SU-DHL-6 (cell line): ENCODE results near the gene CDCP2.

Experiments
- H2AFZ ChIP-seq: fragments of 200-600 bp; sonication (generic); 2 replicates; pipeline ENCODE4 v1.6.1; 2014; ENCODE audit warnings: low read depth, mild to moderate bottlenecking, moderate library complexity, mixed read lengths, antibody characterized with exemption, low read length; ENCODE audit not compliant: severe bottlenecking
- H3F3A ChIP-seq: fragments of 200-600 bp; shearing (Covaris generic); 2 replicates; pipeline ENCODE4 v1.6.0; 2016; ENCODE audit warnings: antibody characterized with exemption, mild to moderate bottlenecking; ENCODE audit not compliant: insufficient read depth
- H3K27ac ChIP-seq: fragments of 200-600 bp; sonication (generic); 2 replicates; pipeline ENCODE4 v1.5.1; 2016; ENCODE audit warnings: low read depth, mild to moderate bottlenecking, low read length, moderate library complexity, mixed read lengths
- H3K27me3 ChIP-seq: fragments of 200-600 bp; sonication (generic), shearing (Covaris generic); 2 replicates; pipeline ENCODE4 v1.6.0; 2014; ENCODE audit warnings: mild to moderate bottlenecking, low read length
- H3K36me3 ChIP-seq: fragments of 200-600 bp; sonication (generic); 2 replicates; pipeline ENCODE4 v1.6.1; 2014; ENCODE audit warnings: mild to moderate bottlenecking, low read length, mixed read lengths
- H3K4me2 ChIP-seq: fragments of 300-600, 200-600 bp; shearing (Covaris generic), sonication (generic); 2 replicates; pipeline ENCODE4 v1.6.0; 2014; ENCODE audit warnings: low read length, low read depth, mild to moderate bottlenecking; ENCODE audit not compliant: poor library complexity, severe bottlenecking
- H3K4me3 ChIP-seq: fragments of 200-600 bp; sonication (generic); 2 replicates; pipeline ENCODE4 v1.5.1; 2014; ENCODE audit warnings: antibody characterized with exemption, low read length, mild to moderate bottlenecking, mixed read lengths; ENCODE audit not compliant: insufficient read depth, poor library complexity, severe bottlenecking
- H3K79me2 ChIP-seq: fragments of 200-600 bp; sonication (generic); 2 replicates; pipeline ENCODE4 v1.6.1; 2014; ENCODE audit warnings: mild to moderate bottlenecking, low read length, moderate library complexity; ENCODE audit not compliant: insufficient read depth
- H3K9ac ChIP-seq: fragments of 200-600 bp; sonication (generic); 2 replicates; pipeline ENCODE4 v1.7.0; 2014; ENCODE audit warnings: mild to moderate bottlenecking, low read length
- H3K9me2 ChIP-seq: fragments of 200-600 bp; sonication (generic); replicated peaks from 2 replicates; pipeline ENCODE4 v1.6.1; 2014; ENCODE audit warnings: low read length; ENCODE audit not compliant: insufficient read depth
- H3K9me3 ChIP-seq: fragments of 200-600 bp; sonication (generic); 2 replicates; pipeline ENCODE4 v1.6.1; 2014; ENCODE audit warnings: low read length, mixed read lengths; ENCODE audit not compliant: insufficient read depth
- H4K20me1 ChIP-seq: fragments of 200-600 bp; sonication (generic); 2 replicates; pipeline ENCODE4 v1.6.1; 2014; ENCODE audit warnings: low read depth, mild to moderate bottlenecking, antibody characterized with exemption, low read length, moderate library complexity, mixed read lengths
- EZH2phosphoT487 ChIP-seq: fragments of 200-600 bp; sonication (generic), shearing (Covaris generic); conservative IDR thresholded peaks from 2 replicates; pipeline ENCODE4 v1.6.1; 2018; ENCODE audit warnings: mild to moderate bottlenecking, antibody characterized with exemption, low read length, moderate library complexity, mixed read lengths
- TF ChIP-seq, protein P1 (sequence below): fragments of 200-600 bp; sonication (generic); IDR thresholded peaks from one replicate; pipeline ENCODE4 v1.5.1; 2017; ENCODE audit warnings: antibody characterized with exemption, mild to moderate bottlenecking, low read length, moderate library complexity; ENCODE audit not compliant: insufficient read depth, poor library complexity, severe bottlenecking

CDCP2 gene

DNA sequence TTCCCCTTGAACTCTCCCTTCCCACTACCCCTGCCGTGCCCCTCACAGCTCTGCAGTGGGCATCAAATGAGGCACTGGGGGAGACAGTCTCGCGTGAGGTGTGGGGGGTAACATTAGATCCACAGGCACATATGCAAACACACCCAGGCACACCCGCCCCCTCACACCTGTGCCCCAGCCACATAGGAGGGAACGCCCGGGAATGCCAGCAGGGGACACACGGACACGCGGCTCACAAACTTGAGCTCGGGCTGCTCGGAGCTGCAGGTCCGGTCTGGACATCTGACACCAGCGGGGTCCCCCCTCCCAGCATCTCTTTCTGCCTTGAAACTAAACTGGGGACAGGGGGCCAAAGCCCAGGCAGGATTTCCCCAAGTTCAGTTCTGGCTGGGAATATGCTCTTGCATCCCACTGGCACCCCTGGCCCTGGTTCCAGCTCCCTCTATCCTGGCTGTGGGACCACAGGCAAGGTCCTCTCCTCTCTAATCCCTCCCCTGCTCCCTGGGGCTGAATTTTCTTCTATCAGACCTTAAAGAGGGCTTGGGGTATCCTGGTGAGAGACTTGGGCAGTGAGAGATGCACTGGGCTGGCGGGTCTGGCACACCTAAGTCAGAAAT, 30.6 kb downstream of the CDCP2 start:
- H3K27me3 ChIP-seq: no peaks in the 10 kb centered on the region
- H3K36me3 ChIP-seq: no peaks in the 10 kb centered on the region
- no peak overlapping the region for H2AFZ ChIP-seq
- no peak overlapping the region for H3K4me3 ChIP-seq
- H3K27ac ChIP-seq: no peak overlapping the region
- H3K9me3 ChIP-seq: no peaks in the 10 kb centered on the region
- no peaks in the 10 kb centered on the region for H3K79me2 ChIP-seq
- H4K20me1 ChIP-seq: no peaks in the 10 kb centered on the region
- H3K4me2 ChIP-seq: no peak overlapping the region
- no peak for TF ChIP-seq EZH2phosphoT487
- TF ChIP-seq, protein P1, sequence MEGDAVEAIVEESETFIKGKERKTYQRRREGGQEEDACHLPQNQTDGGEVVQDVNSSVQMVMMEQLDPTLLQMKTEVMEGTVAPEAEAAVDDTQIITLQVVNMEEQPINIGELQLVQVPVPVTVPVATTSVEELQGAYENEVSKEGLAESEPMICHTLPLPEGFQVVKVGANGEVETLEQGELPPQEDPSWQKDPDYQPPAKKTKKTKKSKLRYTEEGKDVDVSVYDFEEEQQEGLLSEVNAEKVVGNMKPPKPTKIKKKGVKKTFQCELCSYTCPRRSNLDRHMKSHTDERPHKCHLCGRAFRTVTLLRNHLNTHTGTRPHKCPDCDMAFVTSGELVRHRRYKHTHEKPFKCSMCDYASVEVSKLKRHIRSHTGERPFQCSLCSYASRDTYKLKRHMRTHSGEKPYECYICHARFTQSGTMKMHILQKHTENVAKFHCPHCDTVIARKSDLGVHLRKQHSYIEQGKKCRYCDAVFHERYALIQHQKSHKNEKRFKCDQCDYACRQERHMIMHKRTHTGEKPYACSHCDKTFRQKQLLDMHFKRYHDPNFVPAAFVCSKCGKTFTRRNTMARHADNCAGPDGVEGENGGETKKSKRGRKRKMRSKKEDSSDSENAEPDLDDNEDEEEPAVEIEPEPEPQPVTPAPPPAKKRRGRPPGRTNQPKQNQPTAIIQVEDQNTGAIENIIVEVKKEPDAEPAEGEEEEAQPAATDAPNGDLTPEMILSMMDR: no peak
- no peaks in the 10 kb centered on the region for H3F3A ChIP-seq
- no peak overlapping the region for H3K9ac ChIP-seq
- H3K9me2 ChIP-seq: no peaks in the 10 kb centered on the region

DNA sequence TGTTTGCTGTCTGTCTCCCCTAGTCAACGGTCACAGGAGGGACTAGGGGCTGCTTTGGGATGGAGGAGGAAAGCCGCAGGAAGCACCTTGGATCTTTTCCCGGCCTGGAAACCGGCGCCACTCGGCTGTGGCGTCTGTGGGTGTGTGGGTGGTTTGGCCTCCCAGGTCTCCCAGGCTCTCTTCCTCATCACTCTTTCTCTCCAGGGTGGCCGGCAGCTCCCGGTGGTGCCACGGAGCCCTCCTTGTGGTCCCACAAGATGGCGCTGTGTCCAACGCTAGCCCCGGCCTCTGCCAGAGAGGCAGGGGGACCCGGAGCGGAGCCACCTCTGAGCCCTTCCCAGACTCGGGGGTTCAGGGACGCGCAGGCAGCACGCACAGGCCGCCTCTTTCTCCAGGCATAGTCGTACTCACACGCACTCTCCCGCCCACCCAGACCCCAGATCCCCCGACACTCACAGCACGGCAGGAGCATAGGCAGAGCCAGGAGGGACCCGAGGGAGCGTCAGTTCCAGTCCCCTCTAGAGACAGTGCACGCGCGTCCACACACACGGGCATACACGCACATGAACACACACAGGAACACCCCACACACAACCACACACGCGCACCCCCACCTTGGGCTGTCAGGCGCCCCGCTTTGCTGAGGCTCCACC, 31.2 kb downstream of the CDCP2 start:
- no peaks in the 10 kb centered on the region for H3K9me3 ChIP-seq
- TF ChIP-seq, protein P1: peak; percentile 33
- TF ChIP-seq EZH2phosphoT487: no peak
- H3K79me2 ChIP-seq: no peaks in the 10 kb centered on the region
- no peaks in the 10 kb centered on the region for H3K9me2 ChIP-seq
- no peak overlapping the region for H3K4me3 ChIP-seq
- no peak overlapping the region for H3K9ac ChIP-seq
- H2AFZ ChIP-seq: no peak overlapping the region
- H4K20me1 ChIP-seq: no peaks in the 10 kb centered on the region
- H3F3A ChIP-seq: no peaks in the 10 kb centered on the region
- H3K36me3 ChIP-seq: no peaks in the 10 kb centered on the region
- H3K27ac ChIP-seq: no peak overlapping the region
- H3K27me3 ChIP-seq: no peaks in the 10 kb centered on the region
- H3K4me2 ChIP-seq: no peak overlapping the region

DNA sequence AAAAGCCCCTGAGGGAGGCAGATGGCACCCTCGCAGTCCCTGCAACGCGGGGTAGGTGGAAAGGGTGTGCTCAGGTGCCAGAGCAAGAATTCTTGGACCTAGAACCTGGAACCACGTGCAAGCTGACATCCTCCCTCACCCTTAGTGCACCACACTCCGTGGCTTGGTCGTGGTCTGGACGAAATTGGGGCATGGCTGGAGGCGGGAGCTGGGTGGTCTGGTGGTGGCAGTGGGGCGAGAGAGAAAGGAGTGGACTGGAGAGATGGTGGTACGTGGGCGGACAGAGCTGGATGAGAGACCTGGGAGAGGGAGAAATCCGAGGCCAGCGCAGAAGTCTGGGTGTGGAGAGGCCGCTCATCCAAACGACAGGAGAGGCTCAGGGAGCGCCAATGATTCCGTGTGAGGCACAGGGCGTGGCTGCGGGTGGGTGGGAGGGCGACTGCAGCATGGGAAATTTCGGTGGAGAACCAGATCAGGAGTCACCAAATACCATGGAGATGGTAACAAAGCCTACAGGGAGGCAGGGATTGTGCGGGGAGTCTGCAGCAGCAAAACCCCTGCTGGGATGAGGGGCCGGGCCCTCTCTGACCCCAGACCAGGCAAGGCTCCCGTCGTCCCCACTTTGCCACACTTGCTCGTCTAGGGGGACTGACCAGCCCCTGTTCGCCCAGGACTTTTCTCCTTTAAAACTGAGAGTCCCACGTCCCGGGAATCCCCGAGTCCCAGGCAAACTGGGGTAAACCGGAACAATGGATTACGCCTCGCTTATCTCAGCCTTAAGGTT, 31.9 kb downstream of the CDCP2 start:
- Histone ChIP-seq H3K4me3 (no peak overlapping the region), H3K9me2 (no peaks in the 10 kb centered on the region), H3K27ac (no peak overlapping the region), H3K27me3 (no peaks in the 10 kb centered on the region), H4K20me1 (no peaks in the 10 kb centered on the region), H3K9me3 (no peaks in the 10 kb centered on the region), H3F3A (no peaks in the 10 kb centered on the region), H3K9ac (no peak overlapping the region), H3K36me3 (no peaks in the 10 kb centered on the region), H2AFZ (no peak overlapping the region), H3K4me2 (no peak overlapping the region), H3K79me2 (no peaks in the 10 kb centered on the region)
- TF ChIP-seq EZH2phosphoT487: no peak
- TF ChIP-seq, protein P1: no peak
